ENCODE measurements around the gene CPSF4.

- no peak for TF ChIP-seq POLR2AphosphoS5 (IDR thresholded peaks at IDR 0.05; ENCODE audit: low read depth, low read length)
- no peak for TF ChIP-seq REST (IDR thresholded peaks at IDR 0.05; ENCODE audit: insufficient read depth in 1 of 2, low read depth in 2 of 2, low read length in 2 of 2)
- TF ChIP-seq TAF1 (IDR thresholded peaks at IDR 0.05; ENCODE audit: borderline replicate concordance, insufficient read depth, low read length): no peak
- no peak for TF ChIP-seq FOXP2 (optimal IDR thresholded peaks at IDR 0.05; ENCODE audit: borderline replicate concordance, extremely low read depth, extremely low read length, insufficient read depth)
- TF ChIP-seq SIN3A (IDR thresholded peaks at IDR 0.05; ENCODE audit: borderline replicate concordance, insufficient read depth, low read length): no peak
Observed at GRCh38 chr7:99457650-99458493, 19.1 kb downstream of the CPSF4 start.
